T-helper 1 cell treated with Interleukin-12 subunit alpha and Interleukin-12 subunit beta and Interleukin-4 antibody, amounts not matched to agents 30 ng/mL and 1 ng/mL, for 36 hours (primary cell): Measurements from ENCODE around the gene CARD10. TPM values are rescaled to one million over a fixed set of nuclear protein-coding genes. Genes with fewer than 3 reads are reported as not detected.
"Not testable (repeated sequence)": the region's sequence is repeated elsewhere in the genome, so short reads cannot be mapped to it uniquely, and the experiment has no call there.

Experiments
- intact Hi-C: fragments of 100-400 bp; cut with micrococcal nuclease; formaldehyde crosslinking; loops from one replicate; pipeline ENCODE4 v1.15.1; 2024
- total RNA-seq: library from RNA; stranded (reverse); gene quantifications from 2 replicates; pipeline ENCODE4 v1.2.3, GENCODE V29; 2022

CARD10 gene
- total RNA-seq, 1 donor from 2014 or later = not detected

DNA sequence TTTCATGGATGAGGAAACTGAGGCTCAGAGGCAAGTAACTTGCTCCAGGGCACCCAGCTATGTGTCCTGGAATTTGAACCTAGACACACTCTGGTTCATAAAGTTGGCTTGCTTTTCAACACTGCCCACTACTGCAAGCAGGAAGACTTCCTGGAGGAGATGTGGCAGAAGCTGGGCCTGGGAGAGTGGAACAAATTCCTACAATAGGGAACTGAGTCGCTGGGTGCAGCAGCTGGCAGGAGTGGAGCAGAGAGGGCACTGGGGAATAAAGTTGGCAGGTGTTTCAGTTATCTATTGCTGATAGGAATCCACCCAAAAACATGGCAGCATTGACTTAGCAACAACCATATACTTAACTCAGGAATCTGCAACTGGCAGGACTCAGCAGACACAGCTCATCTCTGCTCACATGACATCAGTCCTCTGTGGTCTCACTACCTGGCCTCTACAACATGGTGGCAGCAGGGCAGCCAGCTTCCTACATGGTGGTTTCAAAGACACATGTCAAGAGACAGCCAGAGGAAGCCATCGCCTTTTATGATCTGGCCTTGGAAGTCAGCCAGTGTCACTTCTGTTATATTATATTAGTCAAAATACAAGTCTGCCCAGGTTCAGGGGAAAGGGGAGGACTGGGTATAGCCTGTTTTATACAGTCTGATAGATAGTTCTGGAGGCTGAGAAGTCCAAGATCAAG is 10.6 kb upstream of the CARD10 start:
- intact Hi-C loops = no loop called here

DNA sequence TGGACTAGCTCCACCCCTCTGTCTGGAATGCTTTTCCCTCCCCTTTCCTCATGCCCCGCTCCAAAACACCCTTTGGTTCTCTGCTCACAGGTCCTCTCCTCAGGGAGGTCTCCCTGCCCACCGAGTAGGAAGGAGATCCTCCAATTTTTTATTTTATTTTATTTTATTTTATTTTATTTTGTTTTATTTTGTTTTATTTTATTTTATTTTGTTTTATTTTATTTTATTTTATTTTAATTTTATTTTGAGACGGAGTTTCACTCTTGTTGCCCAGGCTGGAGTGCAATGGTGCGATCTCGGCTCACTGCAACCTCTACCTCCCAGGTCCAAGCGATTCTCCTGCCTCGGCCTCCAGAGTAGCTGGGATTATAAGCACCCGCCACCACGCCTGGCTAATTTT is 8.7 kb upstream of the CARD10 start:
- intact Hi-C loops = not testable (repeated sequence)

DNA sequence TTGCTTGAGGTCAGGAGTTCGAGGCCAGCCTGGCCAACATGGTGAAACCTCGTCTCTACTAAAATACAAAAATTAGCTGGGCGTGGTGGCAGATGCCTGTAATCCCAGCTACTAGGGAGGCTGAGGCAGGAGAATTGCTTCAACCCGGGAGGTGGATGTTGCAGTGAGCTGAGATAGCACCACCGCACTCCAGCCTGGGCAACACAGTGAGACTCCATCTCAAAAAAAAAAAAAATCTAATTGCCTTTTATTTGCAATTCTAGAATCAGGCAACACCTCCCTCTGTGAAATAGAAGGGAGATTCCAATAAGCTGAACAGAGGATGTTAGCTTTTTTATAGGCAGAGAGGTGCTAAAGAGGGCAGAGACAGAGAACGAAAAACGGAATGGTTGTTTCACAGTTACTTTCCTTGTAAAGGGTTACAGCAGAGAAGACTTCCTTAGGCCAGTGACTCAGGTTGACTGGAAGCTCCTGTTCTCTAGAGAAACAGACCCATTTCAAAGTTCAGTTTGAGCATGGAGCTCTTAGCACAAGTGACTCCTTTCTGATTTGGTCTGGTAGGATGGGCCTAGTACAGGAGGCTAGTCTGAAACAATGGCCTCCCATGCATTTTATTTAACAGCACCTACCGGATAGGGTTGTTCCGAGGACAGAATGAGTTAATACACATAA is 8.0 kb upstream of the CARD10 start:
- intact Hi-C loops = not testable (repeated sequence)

DNA sequence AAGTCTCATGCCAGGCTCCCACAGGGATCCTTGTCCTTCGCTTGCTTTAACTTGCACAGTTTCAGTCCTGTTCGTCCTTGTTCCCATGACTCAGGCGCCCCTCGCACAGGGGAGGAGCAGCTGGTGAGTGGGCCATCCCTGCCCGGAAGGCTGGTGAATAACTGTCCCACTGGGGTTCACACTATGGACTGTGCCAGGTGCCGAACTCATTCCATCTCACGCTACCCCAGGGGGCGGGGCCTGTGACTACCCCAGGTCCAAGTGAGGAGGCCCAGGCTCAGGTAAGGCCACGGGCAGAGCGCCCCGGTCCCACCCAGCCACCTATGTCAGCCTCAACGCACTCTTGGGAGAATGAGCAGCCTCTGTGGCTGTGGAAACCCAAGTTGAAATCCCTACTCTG is 7.2 kb upstream of the CARD10 start:
- intact Hi-C loops = no loop called here

DNA sequence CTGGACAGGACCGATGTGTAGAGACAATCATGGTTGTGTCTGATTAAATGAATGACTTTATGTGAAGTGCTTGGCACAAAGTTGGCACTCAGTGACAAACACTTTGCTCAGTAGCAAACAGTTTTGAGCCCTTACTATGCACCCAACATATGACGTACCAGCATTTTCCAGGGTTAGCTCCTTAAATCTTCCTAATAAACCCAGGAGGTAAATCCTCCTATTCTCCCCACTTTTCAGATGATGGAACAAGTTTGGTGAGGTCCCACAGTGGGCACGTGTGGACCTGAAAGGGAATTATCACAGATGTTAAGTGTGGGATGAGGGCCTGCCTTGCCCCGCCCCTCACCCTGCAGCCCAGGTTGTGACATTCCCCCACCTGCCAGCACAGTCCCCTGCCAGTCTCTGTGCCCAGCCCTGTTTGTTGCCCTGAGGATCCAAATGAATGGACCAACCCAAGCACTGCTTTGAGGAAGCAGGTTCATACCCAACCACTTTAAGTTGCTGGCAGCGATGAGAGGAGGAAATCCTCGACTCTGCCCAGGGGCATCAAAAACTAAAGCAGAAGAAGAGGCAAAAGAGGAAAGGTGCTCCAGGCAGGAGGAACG is 6.6 kb upstream of the CARD10 start:
- intact Hi-C loops = no loop called here

DNA sequence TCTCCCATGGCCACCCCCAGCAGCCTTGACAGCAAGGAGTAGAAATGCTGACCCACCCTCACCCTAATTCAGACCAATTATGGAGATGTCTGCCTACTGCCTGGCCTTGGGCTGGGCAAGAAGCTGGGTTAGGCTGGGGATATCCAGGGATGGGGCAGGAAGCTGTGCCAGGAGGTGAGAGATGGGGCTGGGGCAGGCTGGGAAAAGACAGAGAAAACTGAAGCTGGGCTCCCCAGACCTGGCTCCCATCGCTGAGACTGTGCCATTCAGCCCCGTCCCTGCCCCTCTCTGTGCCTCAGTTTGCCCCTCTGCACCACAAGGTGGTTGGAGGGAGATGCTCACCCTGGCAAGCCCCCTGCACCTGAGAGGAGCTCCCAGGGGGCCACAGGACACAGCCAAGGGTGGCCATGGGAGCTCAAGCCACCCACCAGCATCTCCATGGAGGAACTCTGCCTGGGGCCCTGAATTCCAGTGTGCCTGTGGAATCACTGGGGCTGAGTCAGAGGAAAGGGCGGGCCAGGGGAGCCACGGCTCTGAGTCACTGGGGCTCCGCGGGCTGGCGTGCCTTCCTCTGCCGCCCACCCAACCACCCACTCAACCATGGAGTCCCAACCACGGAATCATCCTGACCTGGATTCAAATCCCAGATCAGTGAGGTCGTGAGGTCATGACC is 6.0 kb upstream of the CARD10 start:
- intact Hi-C loops = no loop called here

DNA sequence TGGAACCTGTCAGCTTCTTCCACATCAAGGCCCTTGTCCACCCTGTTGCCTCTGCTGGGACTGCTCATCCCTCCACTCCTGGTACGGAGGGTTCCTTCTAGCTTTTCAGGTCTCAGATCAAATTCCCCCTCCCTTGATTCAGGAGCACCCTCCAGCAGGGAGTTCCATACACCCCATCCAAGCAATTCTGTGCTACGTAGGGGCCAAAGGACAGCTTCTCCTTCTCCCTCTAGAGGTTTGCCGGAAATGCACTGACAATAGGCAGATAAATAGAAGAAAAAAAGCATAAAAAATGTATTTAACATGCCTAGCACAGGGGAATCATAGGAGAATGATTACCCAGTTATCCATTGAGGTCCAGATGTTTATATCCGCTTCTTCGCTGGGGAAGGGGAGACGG is 3.3 kb upstream of the CARD10 start:
- intact Hi-C loops = no loop called here

DNA sequence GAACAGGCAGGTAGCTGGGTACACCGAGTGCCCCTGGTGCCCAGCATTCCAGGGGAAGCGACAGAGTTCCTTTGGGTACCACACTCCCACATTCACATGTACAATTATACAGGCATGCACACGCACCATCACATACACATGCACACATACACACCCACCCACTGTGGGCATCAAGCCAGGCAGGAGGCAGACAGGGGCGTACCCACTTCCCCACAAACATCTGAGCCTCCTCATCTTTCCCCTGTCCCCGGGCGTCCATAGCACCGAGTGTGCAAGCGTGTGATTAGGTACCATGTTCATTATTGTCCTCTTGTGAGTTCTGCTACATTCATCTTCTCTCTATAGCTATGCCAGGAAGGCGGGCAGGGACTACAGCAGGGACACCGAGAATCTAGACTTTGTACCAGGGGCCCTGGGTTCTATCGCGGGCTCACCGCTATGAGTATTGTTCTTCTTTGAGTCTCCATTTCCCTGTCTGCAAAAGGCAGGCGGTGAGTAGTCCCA is 2.1 kb upstream of the CARD10 start:
- intact Hi-C loops = no loop called here

DNA sequence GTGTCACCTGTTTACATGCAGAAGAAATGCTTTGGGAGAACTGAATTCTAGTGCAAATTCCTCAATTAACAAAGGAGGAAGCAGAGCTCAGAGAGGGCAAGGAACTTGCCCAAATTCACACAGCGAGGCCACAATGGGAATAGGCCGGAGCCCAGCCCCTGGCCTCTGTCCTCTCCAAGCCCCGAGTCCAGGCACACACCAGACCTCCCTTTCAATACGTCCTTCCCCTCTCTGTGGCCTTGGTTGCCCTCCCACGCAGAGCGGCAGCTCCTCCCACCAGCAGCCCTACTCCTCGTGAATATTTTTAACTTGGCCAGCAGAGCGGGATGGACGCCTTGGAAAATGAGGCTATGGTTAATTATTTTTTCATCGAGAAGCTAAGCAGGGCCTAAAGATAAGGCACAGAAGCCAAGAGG is 1.6 kb upstream of the CARD10 start:
- intact Hi-C loops = no loop called here

DNA sequence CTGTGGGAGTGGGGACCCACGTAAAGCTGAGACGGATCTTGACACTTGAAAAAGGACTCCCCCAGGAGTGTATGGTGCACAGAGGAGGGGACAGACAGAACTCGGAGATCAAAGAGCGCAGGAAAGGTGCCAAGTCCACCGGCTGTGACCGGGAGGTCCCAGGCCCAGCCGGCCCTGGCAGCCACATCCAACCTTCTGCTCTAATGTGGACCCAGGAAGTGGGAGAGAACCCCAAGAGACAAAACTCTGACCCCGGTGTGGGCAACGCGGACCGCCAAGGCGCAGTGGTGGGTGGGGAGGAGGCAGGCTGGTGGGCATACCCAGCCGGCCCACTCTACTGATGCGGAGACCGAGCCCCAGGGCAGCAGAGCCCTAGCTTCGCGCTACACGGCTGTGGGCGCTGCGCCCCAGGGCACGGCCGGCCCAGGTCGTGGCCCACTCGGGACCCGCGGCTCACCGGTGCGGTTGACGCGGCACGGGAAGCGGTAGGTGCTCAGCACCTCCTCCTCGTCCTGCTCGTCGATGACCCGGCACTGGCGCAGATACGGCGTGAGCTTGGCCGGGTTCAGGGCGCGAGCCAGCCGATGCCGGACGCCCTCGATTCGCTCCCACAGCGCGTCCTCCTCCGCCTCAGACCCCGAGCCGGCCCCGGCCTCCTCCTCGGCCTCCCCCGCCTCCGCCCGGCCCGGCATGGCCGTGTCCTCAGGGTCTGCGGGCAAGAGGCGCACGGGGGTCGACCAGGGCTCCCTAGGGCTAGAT is 527 bp downstream of the CARD10 start:
- intact Hi-C loops = no loop called here

DNA sequence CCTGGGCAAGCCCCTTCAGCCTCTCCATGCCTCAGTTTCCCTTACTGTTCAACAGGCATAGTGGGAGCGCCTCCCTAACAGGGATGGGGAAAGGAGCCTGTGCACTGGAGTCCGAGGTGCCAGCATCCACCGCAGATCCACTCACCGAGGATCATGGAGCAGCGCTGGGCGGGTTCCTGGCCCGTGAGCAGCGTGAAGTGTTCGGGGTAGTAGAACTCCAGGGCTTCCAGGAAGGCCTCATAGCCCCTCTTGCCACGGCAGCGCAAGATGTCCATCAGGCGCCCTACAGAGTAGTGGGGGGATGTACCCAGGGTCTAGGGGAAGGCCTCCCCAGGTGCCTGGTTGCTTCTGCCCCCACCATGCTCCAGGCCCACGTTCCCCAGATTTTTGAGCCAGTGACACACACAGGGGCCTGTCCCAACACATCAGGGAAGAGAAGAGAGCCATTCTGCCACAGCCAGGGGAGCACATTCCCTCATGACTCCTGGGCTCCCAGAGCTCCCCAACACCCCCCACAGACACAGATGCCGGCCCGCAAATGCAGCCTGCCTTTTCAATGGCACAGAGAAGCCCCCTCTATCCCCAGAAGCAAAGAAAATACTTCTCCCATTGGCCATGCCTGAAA is 1.3 kb downstream of the CARD10 start:
- intact Hi-C loops = no loop called here

DNA sequence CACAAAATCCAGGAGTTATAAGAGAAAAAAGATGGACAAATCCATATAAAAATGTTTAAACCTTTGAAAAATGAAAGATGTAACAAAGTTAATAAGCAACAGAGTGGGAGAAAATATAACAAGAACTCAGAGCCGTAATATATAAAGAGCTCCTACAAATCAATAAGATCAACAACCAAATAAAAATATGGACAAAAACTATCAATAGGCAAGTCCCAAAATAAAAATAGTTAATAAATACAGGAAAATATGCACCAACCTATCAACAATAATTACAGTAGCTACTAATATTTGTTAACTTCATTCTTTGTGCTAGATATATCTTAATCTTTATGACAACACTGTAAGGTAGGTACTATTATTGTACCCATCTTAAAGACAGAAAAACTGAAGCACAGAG is 2.8 kb downstream of the CARD10 start:
- intact Hi-C loops = no loop called here

DNA sequence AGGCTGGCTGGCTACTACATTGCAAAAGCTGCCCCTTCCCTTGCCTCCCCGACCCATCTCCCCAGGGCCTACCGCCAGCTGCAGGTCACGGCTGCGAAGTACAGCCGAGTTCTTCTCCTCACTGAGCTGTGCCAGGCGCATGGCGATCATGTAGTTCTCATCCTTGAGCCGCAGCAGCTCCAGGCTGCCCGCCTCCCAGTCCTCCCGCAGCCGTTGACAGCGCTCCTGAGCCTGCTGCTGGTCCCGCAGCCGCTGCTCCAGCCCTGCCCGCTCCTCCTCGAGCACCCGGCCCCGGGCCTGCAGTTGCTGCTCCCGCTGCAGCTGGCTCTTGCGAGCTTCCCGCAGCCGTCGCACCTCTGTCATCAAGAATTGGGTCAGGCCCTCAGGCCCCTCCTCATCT is 3.3 kb downstream of the CARD10 start:
- intact Hi-C loops = no loop called here

DNA sequence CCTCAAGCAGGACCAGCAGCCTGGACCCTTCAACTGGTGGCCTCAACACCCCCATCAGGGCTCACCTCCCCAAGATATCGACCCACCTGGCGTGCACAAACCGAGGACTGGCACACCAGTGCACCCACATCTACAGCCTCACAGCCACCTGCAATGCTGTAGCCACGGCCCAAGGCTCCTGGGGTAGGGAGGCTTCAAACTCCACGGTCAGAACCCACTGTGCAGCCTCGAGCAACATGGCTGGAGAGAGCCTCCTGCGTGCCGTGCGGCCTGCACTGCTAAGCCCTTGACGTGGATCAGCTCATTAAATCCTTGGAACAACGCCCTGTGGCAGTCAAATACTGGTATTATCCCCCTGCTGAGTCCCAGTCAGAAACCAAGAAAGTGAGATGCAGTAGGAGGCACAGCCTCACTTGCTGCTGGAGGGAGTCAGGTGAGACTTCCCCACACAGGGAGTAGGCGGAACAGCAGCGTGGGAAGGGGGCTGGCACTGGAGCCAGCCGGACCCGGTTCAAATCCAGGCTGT is 4.6 kb downstream of the CARD10 start:
- intact Hi-C loops = no loop called here

DNA sequence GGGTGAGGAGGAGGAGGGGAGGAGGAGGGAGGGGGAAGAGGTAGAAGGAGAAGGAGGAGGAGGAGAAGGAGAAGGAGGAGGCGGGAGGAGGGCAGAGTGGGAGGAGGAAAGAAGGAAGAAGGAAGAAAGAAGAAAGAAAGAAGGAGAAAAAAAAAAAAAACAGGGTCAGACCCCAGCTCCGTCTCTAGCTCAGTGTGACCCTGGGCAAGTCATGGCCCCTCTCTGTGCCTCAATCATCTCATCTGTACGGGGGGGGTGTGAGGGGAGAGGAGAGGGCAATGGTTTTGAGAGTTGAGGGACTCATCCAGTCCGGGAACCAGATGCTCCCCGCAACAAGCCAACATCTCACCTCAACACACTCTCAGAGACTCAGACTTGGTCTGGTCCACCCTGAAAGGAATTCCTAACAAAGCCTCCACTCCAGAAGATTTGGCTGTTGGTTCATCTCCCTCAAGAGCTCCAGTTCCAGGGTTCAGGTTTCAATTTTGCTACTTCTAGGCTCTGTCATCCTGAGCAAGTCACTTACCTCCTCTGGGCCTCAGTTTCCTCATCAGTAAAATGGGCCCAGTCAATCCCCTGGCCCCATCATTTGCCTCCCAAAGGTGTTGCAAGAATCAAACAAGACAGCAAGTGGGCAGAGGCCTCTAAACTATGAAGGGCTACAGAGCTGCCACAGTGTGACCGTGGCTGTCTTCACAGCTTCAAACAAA is 7.7 kb downstream of the CARD10 start:
- intact Hi-C loops = no loop called here

DNA sequence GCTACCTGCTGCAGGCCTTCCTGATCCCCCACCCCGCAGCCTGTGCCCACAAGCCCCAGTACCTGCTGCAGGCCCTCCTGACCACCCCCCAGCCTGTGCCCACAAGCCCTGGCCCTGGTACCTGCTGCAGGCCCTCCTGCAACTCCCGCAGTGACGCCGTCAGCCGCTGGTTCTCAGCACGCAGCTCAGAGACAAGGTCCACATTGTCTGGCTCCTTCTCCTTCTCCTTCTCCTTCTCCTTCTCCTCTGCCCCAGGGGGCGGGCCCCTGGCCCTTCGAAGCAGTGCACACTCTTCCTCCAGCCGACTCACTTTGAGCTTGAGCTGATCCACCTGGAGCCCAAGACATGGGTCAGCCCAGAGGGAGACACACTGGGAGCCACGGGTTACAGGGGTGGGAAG is 9.1 kb downstream of the CARD10 start:
- intact Hi-C loops = no loop called here

DNA sequence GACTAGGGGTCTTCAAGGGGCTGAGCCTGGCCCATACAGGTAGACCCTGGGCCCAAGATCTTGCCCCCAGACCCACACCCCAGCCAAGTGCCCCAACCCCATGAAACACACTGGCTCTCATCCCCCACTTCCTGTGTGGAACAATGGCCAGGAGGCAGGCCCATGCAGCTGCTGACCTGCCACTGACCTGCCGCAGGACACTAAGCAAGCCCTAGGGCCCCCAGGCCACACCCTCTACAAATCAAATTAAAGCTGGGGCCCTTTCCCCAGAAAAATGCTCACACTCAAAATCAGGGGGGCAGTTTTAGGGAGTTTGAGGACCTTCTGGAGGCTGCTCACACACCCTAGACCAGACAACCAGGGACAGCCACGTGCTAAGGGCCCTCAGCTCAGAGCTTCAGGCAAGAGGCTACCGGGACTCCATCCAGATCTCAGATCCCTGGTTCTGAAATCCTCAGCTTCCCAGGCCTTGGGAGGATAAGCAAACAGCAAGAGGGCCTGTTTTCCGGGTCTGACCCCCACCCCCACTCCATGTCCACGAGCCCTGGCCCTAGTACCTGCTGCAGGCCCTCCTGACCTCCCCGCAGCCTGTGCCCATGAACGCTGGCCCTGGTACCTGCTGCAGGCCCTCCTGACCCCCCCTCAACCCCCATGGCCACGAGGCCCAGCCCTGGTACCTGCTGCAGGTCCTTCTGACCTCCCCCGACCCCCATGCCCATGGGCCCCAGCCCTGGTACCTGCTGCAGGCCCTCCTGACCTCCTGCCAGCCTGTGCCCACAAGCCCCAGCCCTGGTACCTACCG is 10.0 kb downstream of the CARD10 start:
- intact Hi-C loops = no loop called here

DNA sequence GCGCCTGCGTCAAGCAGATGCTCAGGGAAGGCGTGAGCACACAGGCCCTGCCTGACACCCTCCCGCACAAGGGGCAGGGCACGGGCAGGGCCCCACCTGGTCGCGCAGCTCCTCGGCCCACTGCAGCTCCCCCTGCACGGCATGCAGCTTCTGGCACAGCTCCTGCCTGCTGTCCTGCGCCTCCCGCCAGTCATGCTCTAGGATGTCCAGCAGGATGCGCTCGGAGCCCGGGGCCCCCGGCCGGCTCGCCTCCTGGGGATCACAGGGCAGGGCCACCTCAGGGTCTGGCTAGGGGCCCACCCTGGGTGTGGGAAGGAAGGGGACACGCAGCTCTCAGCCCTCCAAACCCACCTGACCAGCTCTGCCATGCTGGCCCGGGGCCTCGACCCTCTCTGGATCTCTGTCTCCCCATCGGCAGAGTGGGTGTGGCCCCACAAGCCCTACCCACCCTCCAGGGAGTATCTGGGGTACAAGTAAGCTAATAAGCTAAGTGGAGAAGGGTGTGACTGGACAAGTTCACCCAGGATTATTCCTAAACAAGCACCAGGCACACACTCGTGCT is 10.7 kb downstream of the CARD10 start:
- intact Hi-C loops = no loop called here

DNA sequence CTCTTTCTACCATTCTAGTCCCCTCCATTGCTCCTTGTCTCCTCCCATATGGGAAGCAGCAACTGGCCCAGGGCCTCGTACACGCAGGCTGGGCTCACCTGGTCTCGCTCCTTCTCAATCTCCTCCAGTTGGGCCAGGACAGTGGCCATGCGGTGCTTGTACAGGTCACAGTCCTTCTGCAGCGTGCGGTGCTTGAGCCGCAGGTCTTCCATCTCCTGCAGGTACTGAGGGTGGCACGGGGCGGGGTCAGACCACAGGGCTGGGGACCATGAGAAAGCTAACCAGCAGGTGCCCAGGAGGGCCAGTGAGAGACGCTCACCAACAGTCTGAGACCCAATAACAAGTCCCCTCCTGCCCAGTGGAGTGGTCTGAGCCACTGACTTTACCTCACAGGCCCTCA is 11.5 kb downstream of the CARD10 start:
- intact Hi-C loops = no loop called here
